ENCODE data around the gene FSD1. TPM values are rescaled to one million over a fixed set of nuclear protein-coding genes. Genes with fewer than 3 reads are reported as not detected.

Gene FSD1
- total and polyA plus RNA-seq, 10 of the 15 experiments (the other 5 are each of a cell fraction or from before 2014, with no cell fraction given), result 0.15 to 5.1 (median 4.0) TPM; not detected in 1

DNA sequence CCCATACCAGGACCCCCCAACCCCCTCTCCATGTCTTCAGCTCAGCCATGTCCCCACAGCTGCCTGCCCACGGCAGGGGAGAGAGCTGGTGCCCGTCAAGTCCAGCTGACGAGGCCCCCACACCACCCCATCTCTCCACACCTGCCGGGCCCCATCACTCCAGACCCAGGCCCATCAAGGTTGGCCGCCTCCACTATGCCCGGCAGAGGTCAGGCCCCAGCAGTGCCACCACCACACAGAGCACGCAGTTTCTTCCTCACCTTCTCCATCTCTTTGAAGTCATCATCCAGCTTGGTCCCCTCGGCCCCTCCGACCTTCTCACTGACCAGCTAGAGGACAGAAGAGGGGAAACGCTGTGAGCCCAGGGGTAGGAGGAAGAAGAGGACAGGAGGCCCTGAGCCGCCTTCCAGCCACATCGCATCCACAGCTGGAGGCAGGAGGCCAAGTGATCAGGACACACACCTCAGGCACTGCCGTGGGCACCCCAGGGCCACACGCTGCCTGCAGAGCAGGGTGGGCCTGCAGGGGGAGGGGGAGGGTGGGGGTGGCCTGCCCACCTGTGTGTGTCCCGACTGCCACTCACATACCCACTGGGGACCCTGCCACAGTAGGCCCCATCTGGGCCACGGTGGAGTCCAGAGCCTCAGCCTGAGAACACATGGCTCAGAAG, 62.4 kb downstream of the FSD1 start (continued):
- TF ChIP-seq, protein P1, sequence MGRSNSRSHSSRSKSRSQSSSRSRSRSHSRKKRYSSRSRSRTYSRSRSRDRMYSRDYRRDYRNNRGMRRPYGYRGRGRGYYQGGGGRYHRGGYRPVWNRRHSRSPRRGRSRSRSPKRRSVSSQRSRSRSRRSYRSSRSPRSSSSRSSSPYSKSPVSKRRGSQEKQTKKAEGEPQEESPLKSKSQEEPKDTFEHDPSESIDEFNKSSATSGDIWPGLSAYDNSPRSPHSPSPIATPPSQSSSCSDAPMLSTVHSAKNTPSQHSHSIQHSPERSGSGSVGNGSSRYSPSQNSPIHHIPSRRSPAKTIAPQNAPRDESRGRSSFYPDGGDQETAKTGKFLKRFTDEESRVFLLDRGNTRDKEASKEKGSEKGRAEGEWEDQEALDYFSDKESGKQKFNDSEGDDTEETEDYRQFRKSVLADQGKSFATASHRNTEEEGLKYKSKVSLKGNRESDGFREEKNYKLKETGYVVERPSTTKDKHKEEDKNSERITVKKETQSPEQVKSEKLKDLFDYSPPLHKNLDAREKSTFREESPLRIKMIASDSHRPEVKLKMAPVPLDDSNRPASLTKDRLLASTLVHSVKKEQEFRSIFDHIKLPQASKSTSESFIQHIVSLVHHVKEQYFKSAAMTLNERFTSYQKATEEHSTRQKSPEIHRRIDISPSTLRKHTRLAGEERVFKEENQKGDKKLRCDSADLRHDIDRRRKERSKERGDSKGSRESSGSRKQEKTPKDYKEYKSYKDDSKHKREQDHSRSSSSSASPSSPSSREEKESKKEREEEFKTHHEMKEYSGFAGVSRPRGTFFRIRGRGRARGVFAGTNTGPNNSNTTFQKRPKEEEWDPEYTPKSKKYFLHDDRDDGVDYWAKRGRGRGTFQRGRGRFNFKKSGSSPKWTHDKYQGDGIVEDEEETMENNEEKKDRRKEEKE (IDR thresholded peaks at IDR 0.05), result no peak
- TF ChIP-seq, protein P2, sequence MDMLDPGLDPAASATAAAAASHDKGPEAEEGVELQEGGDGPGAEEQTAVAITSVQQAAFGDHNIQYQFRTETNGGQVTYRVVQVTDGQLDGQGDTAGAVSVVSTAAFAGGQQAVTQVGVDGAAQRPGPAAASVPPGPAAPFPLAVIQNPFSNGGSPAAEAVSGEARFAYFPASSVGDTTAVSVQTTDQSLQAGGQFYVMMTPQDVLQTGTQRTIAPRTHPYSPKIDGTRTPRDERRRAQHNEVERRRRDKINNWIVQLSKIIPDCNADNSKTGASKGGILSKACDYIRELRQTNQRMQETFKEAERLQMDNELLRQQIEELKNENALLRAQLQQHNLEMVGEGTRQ (IDR thresholded peaks at IDR 0.05; ENCODE audit: borderline replicate concordance, low read depth, low read length), result no peak
- TF ChIP-seq SMAD5 (IDR thresholded peaks at IDR 0.05; ENCODE audit: low read depth) (no peak), RAD51 (IDR thresholded peaks at IDR 0.05) (no peak), NRF1 (conservative IDR thresholded peaks at IDR 0.05; ENCODE audit: low read depth, low read length) (no peak), ZBED1 (IDR thresholded peaks at IDR 0.05; ENCODE audit: borderline replicate concordance) (no peak)

DNA sequence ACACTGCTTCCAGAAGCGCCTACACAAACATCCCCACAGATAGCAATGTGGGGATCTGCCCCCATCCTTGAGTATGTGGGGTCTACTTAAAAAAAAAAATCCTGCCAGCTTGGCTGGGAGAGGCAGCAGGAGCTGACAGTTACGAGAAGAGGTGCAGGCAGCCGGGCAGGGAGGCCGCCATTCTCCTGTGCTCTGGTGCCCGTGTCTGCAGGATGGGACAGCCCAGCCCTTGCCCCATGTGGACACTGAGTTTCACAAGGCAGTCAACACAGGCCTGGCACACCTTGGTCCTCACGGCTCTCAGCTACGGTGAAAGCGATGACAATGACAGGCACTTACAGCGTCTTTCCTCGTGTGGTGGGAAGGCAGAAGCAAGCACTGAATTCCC, 62.9 kb downstream of the FSD1 start:
- in situ Hi-C loops (cut with MboI), result no loop called here
- 0 out of 2 replicates have a peak, but pooled peaks have one; percentile 34 for TF ChIP-seq POLR2A (IDR thresholded peaks at IDR 0.05; ENCODE audit: low read depth, low read length)
- TF ChIP-seq BCL11A (IDR thresholded peaks at IDR 0.05; ENCODE audit: low read depth, low read length), result no peak
- ChIA-PET POLR2A (interaction anchor here (0.6 to 1.1 kb wide), 3 partner anchors 15 to 279 kb away, joined by 3 to 4 read pairs (median 3); no protein-coding TSS in a partner anchor), SMC1A (ENCODE audit: uncharacterized antibody, unreplicated experiment) (no interaction called here), CTCF (interaction anchor here (0.9 to 3.3 kb wide), 4 partner anchors 15 to 101 kb away, joined by 3 to 17 read pairs (median 10); partner anchors contain the start of genes CHAF1A and SH3GL1), RAD21 (ENCODE audit: unreplicated experiment) (no interaction called here)
- Histone ChIP-seq H3K36me3 (ENCODE audit: control insufficient read depth in 2 of 2, insufficient read depth in 2 of 2, low read length in 1 of 2) (peaks cover 20 to 48% of the 10 kb centered on the region in 2 experiments; a peak in 3 of 4 replicates), H3K4me3 (no peak overlapping the region), H3K4me2 (ENCODE audit: control insufficient read depth, insufficient read depth) (no peak overlapping the region), H3K27me3 (replicated peaks in 1 of 2; ENCODE audit: control insufficient read depth in 2 of 2, insufficient read depth in 2 of 2, low read length in 1 of 2) (no peaks in the 10 kb centered on the region), H3K4me1 (ENCODE audit: control insufficient read depth, insufficient read depth, low read length) (peaks cover 44% of the 10 kb centered on the region), H3K27ac (ENCODE audit: control insufficient read depth, insufficient read depth) (no peak overlapping the region), H3K9me3 (replicated peaks; ENCODE audit: control insufficient read depth, insufficient read depth, low read length) (no peaks in the 10 kb centered on the region), H3K79me2 (ENCODE audit: control insufficient read depth, insufficient read depth, low read length) (peaks cover 44% of the 10 kb centered on the region), H3K9ac (ENCODE audit: control insufficient read depth, insufficient read depth, low read length) (no peak overlapping the region), H4K20me1 (ENCODE audit: control insufficient read depth, insufficient read depth) (no peaks in the 10 kb centered on the region), H2AFZ (ENCODE audit: control insufficient read depth, low read depth, low read length) (no peak overlapping the region)
- DNase-seq (ENCODE audit: low read depth, low spot score), result no peak
- no peak for ATAC-seq
- WGBS (ENCODE audit: insufficient coverage, insufficient replicate concordance, low lambda C conversion rate, missing lambda C conversion rate), result 93% methylated on average over 10 of the region's 10 CpGs
- no peak for FAIRE-seq
- no TSS peak for BruUV-seq (replicated peaks)
- intact Hi-C loops (cut with micrococcal nuclease; ENCODE audit: unreplicated experiment), result no loop called here
